Astrocyte (in vitro differentiated cells and primary cell): ENCODE measurements around the gene NRP1. TPM values are rescaled to one million over a fixed set of nuclear protein-coding genes. Genes with fewer than 3 reads are reported as not detected.
A peak's percentile ranks its signal among the peaks of the same experiment; 100 is the strongest.

Experiments used
- DNase-seq: peaks from one replicate; pipeline ENCODE4 v3.0.0-alpha.2; 2010; ENCODE audit warnings: low read depth
- FAIRE-seq: peaks from 2 replicates; lab custom pipeline; 2011; peaks lifted over from hg19 to GRCh38; lab: Jason Lieb, UNC
- H2AFZ ChIP-seq: 2 replicates; pipeline ENCODE4 v1.6.0; 2012; ENCODE audit warnings: low read depth, low read length, inconsistent platforms
- H3K27ac ChIP-seq: 2 replicates; pipeline ENCODE4 v1.5.1; 2011; ENCODE audit warnings: low read depth, low read length, inconsistent platforms
- H3K27me3 ChIP-seq: 2 replicates; pipeline ENCODE4 v1.6.0; 2011; ENCODE audit warnings: low read length, inconsistent platforms; ENCODE audit not compliant: insufficient read depth
- H3K36me3 ChIP-seq: 2 replicates; pipeline ENCODE4 v1.5.1; 2011; ENCODE audit warnings: low read length, inconsistent platforms; ENCODE audit not compliant: insufficient read depth
- H3K4me1 ChIP-seq: 2 replicates; pipeline ENCODE4 v1.5.1; 2011; ENCODE audit warnings: low read length, inconsistent platforms; ENCODE audit not compliant: insufficient read depth
- H3K4me2 ChIP-seq: 2 replicates; pipeline ENCODE4 v1.6.0; 2012; ENCODE audit warnings: low read length, inconsistent platforms
- H3K4me3 ChIP-seq: 2 replicates; pipeline ENCODE4 v1.5.1; 2011; ENCODE audit warnings: low read depth, mild to moderate bottlenecking, low read length, inconsistent platforms; ENCODE audit not compliant: insufficient read depth
- H3K79me2 ChIP-seq: 2 replicates; pipeline ENCODE4 v1.6.0; 2012; ENCODE audit warnings: mild to moderate bottlenecking, low read length, inconsistent platforms; ENCODE audit not compliant: insufficient read depth
- H3K9ac ChIP-seq: 2 replicates; pipeline ENCODE4 v1.6.0; 2012; ENCODE audit warnings: mild to moderate bottlenecking, low read length, inconsistent platforms
- H3K9me3 ChIP-seq: 2 replicates; pipeline ENCODE4 v1.5.1; 2012; ENCODE audit warnings: low read depth, mild to moderate bottlenecking, low read length, inconsistent platforms; ENCODE audit not compliant: insufficient read depth
- H4K20me1 ChIP-seq: 2 replicates; pipeline ENCODE4 v1.6.0; 2012; ENCODE audit warnings: low read length, inconsistent platforms; ENCODE audit not compliant: insufficient read depth
- H3K27ac Mint-ChIP-seq: one replicate; pipeline ENCODE4 v1.8.0; 2021; ENCODE audit warnings: mild to moderate bottlenecking, mixed read lengths; ENCODE audit not compliant: unreplicated experiment
- H3K27me3 Mint-ChIP-seq: one replicate; pipeline ENCODE4 v1.8.0; 2021; ENCODE audit warnings: low read depth, mixed read lengths; ENCODE audit not compliant: unreplicated experiment
- H3K36me3 Mint-ChIP-seq: one replicate; pipeline ENCODE4 v1.8.0; 2021; ENCODE audit warnings: low read depth, mixed read lengths; ENCODE audit not compliant: unreplicated experiment
- H3K4me1 Mint-ChIP-seq: one replicate; pipeline ENCODE4 v1.8.0; 2021; ENCODE audit warnings: low read depth, mixed read lengths; ENCODE audit not compliant: unreplicated experiment
- H3K4me3 Mint-ChIP-seq: one replicate; pipeline ENCODE4 v1.8.0; 2021; ENCODE audit warnings: mild to moderate bottlenecking, moderate library complexity, mixed read lengths; ENCODE audit not compliant: unreplicated experiment
- H3K9me3 Mint-ChIP-seq: one replicate; pipeline ENCODE4 v1.8.0; 2021; ENCODE audit warnings: mild to moderate bottlenecking, mixed read lengths; ENCODE audit not compliant: unreplicated experiment
- EZH2 ChIP-seq: IDR thresholded peaks from 2 replicates; pipeline ENCODE4 v1.6.1; 2012; ENCODE audit warnings: mild to moderate bottlenecking, low read length, inconsistent platforms; ENCODE audit not compliant: insufficient read depth
- total RNA-seq: library from RNA; stranded (reverse); gene quantifications from 2 replicates; pipeline ENCODE4 v1.2.1, GENCODE V29; 2021
- TF ChIP-seq, protein P1 (sequence below): IDR thresholded peaks from 2 replicates; pipeline ENCODE4 v1.5.1; 2011; ENCODE audit warnings: low read depth, mild to moderate bottlenecking, inconsistent platforms, low read length, moderate library complexity; ENCODE audit not compliant: insufficient read depth

Gene NRP1
- total RNA-seq, 1 donor from 2014 or later, result 59.4 TPM

DNA sequence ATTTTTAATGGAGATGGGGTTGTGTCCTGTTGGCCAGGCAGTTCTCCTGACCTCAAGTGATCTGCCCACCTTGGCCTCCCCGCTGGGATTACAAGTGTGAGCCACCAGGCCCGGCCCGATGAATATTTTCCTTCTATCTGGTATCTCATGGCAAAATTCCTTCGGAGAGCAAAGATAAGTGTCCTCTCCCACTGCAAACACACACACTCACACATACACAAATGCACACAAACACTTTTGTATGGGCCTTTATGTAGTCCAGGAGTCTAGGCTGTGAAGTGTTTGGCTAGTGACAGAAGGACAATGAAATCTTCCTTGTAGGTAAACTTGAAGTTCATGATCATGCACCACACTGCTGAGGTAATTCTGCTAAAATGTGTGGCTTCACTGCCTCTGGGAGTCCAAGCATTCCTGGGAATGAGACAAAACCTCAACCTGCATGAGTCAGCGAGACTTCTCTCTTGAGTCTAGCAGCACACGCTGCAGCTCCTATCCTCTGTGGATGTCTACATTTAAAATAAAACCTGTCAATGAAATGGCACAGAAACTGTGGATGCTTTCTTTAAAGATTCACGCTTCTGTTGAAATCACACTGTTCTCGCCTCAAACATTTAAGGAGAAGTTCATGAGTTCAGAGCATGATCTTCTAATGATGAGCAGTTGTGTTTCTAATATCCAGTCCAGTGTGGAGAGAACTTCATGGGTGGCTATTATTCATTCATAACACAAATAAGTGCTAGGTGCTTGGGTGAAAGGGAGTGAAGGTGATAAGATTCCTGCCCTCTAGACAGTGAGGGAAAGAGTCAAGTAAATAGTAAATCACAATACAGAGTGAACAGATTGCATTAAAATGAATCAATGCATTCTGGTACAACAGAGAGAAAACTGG is 96.5 kb downstream of the NRP1 start:
- Mint-ChIP-seq H3K9me3 (no peaks in the 10 kb centered on the region), H3K4me1 (peaks cover 82% of the 10 kb centered on the region), H3K27me3 (no peaks in the 10 kb centered on the region), H3K36me3 (no peaks in the 10 kb centered on the region), H3K4me3 (no peak overlapping the region), H3K27ac (peak overlapping the region; percentile 98)
- Histone ChIP-seq H2AFZ (no peak overlapping the region), H3K27ac (peak overlapping the region; percentile 97), H4K20me1 (no peaks in the 10 kb centered on the region), H3K27me3 (no peaks in the 10 kb centered on the region), H3K9ac (peak overlapping the region; percentile 84), H3K4me1 (peaks cover 76% of the 10 kb centered on the region), H3K36me3 (no peaks in the 10 kb centered on the region), H3K4me2 (peak overlapping the region; percentile 79), H3K9me3 (no peaks in the 10 kb centered on the region), H3K79me2 (peaks cover 5% of the 10 kb centered on the region), H3K4me3 (peak overlapping the region; percentile 34)
- peak; percentile 99 for FAIRE-seq
- DNase-seq, result peak; percentile 100
- TF ChIP-seq, protein P1, sequence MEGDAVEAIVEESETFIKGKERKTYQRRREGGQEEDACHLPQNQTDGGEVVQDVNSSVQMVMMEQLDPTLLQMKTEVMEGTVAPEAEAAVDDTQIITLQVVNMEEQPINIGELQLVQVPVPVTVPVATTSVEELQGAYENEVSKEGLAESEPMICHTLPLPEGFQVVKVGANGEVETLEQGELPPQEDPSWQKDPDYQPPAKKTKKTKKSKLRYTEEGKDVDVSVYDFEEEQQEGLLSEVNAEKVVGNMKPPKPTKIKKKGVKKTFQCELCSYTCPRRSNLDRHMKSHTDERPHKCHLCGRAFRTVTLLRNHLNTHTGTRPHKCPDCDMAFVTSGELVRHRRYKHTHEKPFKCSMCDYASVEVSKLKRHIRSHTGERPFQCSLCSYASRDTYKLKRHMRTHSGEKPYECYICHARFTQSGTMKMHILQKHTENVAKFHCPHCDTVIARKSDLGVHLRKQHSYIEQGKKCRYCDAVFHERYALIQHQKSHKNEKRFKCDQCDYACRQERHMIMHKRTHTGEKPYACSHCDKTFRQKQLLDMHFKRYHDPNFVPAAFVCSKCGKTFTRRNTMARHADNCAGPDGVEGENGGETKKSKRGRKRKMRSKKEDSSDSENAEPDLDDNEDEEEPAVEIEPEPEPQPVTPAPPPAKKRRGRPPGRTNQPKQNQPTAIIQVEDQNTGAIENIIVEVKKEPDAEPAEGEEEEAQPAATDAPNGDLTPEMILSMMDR, result no peak
- no peak for TF ChIP-seq EZH2

DNA sequence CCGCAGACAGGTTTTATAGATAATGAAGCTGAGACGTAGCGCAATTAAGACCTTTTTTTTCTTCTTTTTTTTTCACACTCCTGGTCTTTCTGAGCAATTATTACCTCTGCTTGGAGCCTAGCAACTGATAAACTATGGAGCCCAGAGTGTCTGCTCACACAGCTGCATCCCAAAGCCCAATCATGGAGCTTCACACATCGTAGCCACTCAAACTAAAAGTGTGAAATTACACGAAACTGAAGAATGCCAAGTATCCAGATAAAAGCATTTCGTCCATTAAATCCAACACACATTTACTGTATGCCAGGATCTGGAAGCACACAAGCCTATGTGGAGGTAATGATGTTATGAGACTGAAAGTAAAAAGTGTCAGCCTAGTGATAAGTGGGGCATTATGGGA is 97.6 kb downstream of the NRP1 start:
- DNase-seq (no peak), FAIRE-seq (no peak)
- H3K4me3 ChIP-seq, result no peak overlapping the region
- H2AFZ ChIP-seq, result no peak overlapping the region
- Mint-ChIP-seq H3K27ac (peak overlapping the region; percentile 98), H3K36me3 (peaks cover under 1% of the 10 kb centered on the region), H3K4me1 (peaks cover 82% of the 10 kb centered on the region), H3K27me3 (no peaks in the 10 kb centered on the region), H3K9me3 (no peaks in the 10 kb centered on the region), H3K4me3 (no peak overlapping the region)
- H3K27ac ChIP-seq, result peak overlapping the region; percentile 97
- peaks cover 75% of the 10 kb centered on the region for H3K4me1 ChIP-seq
- no peaks in the 10 kb centered on the region for H4K20me1 ChIP-seq
- no peaks in the 10 kb centered on the region for H3K36me3 ChIP-seq
- peak overlapping the region; percentile 24 for H3K9ac ChIP-seq
- no peaks in the 10 kb centered on the region for H3K27me3 ChIP-seq
- H3K4me2 ChIP-seq, result peak overlapping the region; percentile 16
- no peaks in the 10 kb centered on the region for H3K9me3 ChIP-seq
- peaks cover 9% of the 10 kb centered on the region for H3K79me2 ChIP-seq
- TF ChIP-seq EZH2, result no peak
- TF ChIP-seq, protein P1, result no peak

DNA sequence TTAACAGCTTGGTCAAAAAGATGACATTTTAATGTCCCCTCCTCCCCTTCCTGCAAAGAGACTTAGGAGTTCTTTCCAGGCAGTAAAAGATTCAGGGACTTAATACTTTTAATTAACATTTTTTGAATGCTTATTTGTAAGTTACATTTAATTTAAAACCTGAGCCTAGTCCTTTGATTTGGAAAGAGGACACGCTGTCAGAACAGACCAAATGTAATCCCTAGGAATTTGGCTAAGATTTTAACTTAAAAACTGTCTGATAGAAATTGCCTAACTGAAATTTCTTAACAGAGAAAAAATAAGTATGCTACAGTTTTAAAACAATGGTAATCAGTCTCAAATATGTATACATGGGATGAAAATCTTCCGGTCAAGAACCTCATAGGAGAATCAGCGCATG is 98.5 kb downstream of the NRP1 start:
- no peak overlapping the region for H3K9ac ChIP-seq
- H3K4me2 ChIP-seq, result no peak overlapping the region
- H3K79me2 ChIP-seq, result peaks cover 11% of the 10 kb centered on the region
- no peaks in the 10 kb centered on the region for H3K27me3 ChIP-seq
- TF ChIP-seq, protein P1, result no peak
- TF ChIP-seq EZH2, result no peak
- no peaks in the 10 kb centered on the region for H3K9me3 ChIP-seq
- no peaks in the 10 kb centered on the region for H3K36me3 ChIP-seq
- no peak overlapping the region for H3K27ac ChIP-seq
- H3K27me3 Mint-ChIP-seq, result no peaks in the 10 kb centered on the region
- peaks cover 4% of the 10 kb centered on the region for H3K36me3 Mint-ChIP-seq
- DNase-seq, result no peak
- FAIRE-seq, result peak; percentile 13
- H3K27ac Mint-ChIP-seq, result peak overlapping the region; percentile 98
- peaks cover 68% of the 10 kb centered on the region for H3K4me1 ChIP-seq
- peaks cover 74% of the 10 kb centered on the region for H3K4me1 Mint-ChIP-seq
- no peak overlapping the region for H3K4me3 Mint-ChIP-seq
- no peak overlapping the region for H2AFZ ChIP-seq
- H4K20me1 ChIP-seq, result no peaks in the 10 kb centered on the region
- no peak overlapping the region for H3K4me3 ChIP-seq
- no peaks in the 10 kb centered on the region for H3K9me3 Mint-ChIP-seq
